Activated T-helper 1 cell treated with anti-CD3 and anti-CD28 coated beads, Interleukin-2, amount 50 U/mL, for 16 hours (primary cell): ENCODE measurements around the gene GET4.
"Not testable (repeated sequence)": the region's sequence is repeated elsewhere in the genome, so short reads cannot be mapped to it uniquely, and the experiment has no call there.

Experiments used
- DNase-seq, 2 donors: peaks; one replicate each; pipeline ENCODE4 v3.0.0-alpha.2; 2020; ENCODE audit warnings: low read depth in 1 of 2, low spot score in 1 of 2

The GET4 gene

GRCh38 chr7:913736-914520, 37.6 kb downstream of the GET4 start:
- DNase-seq = no peak

- no peak for DNase-seq
Observed at GRCh38 chr7:914521-915194, 38.3 kb downstream of the GET4 start.

GRCh38 chr7:915291-916218, 39.2 kb downstream of the GET4 start:
- DNase-seq = no peak

- DNase-seq = no peak
Observed at GRCh38 chr7:916291-916941, 40.1 kb downstream of the GET4 start.

GRCh38 chr7:917255-918117, 41.1 kb downstream of the GET4 start:
- no peak for DNase-seq

GRCh38 chr7:918118-918425, 41.7 kb downstream of the GET4 start:
- DNase-seq = no peak

GRCh38 chr7:918441-919113, 42.2 kb downstream of the GET4 start:
- no peak for DNase-seq

GRCh38 chr7:919114-919442, 42.7 kb downstream of the GET4 start:
- DNase-seq = no peak

GRCh38 chr7:919924-920341, 43.6 kb downstream of the GET4 start:
- DNase-seq = no peak

GRCh38 chr7:920351-921070, 44.2 kb downstream of the GET4 start:
- no peak for DNase-seq

- no peak for DNase-seq
Observed at GRCh38 chr7:921071-921461, 44.7 kb downstream of the GET4 start.

- no peak for DNase-seq
Observed at GRCh38 chr7:921581-922333, 45.4 kb downstream of the GET4 start.

GRCh38 chr7:922334-923107, 46.2 kb downstream of the GET4 start:
- DNase-seq = no peak

- DNase-seq = peak; percentile 86 to 88
Observed at GRCh38 chr7:923108-924041, 47.0 kb downstream of the GET4 start.

GRCh38 chr7:924042-924441, 47.7 kb downstream of the GET4 start:
- not testable (repeated sequence) for DNase-seq

- DNase-seq = peak in 1 of 2 donors; percentile 37
Observed at GRCh38 chr7:924541-925231, 48.3 kb downstream of the GET4 start.
